IMR-90 (cell line): ENCODE results near the gene ADAMTS9. TPM values are rescaled to one million over a fixed set of nuclear protein-coding genes. Genes with fewer than 3 reads are reported as not detected.

Experiments used
- ATAC-seq: fragments of 200-7000 bp; cut with Tn5 transposase; 2 replicates; pipeline ENCODE4 v1.9.1; 2020; ENCODE audit warnings: low read depth, mild to moderate bottlenecking, moderate library complexity
- BruUV-seq: library from RNA; stranded (reverse); fragments of 400-500 nt; replicated peaks from 2 replicates; lab custom pipeline; 2021; lab: Mats Ljungman, UMichigan
- CTCF ChIA-PET: fragments of 300-600 bp; formaldehyde crosslinking; extraction: SDS; loops from one replicate; lab custom pipeline; 2021; ENCODE audit warnings: antibody characterized with exemption; lab: Yijun Ruan, JAX
- POLR2A ChIA-PET: fragments of 300-600 bp; sonication (Branson Sonifier 250); formaldehyde crosslinking; loops from one replicate; lab custom pipeline; 2022; ENCODE audit warnings: antibody characterized with exemption; ENCODE audit not compliant: unreplicated experiment; lab: Charles Lee
- DNase-seq: peaks from one replicate; pipeline ENCODE4 v3.0.0; 2013
- H2AFZ ChIP-seq: replicated peaks from 2 replicates; pipeline ENCODE3; 2013; ENCODE audit warnings: low read length, mild to moderate bottlenecking; ENCODE audit not compliant: poor library complexity
- H2AK5ac ChIP-seq: 2 replicates; pipeline ENCODE4 v1.6.1; 2013; ENCODE audit warnings: low read depth, low read length, inconsistent platforms
- H2AK9ac ChIP-seq: replicated peaks from 2 replicates; pipeline ENCODE3; 2013; ENCODE audit warnings: mild to moderate bottlenecking, low read depth, low read length, moderate library complexity; ENCODE audit not compliant: poor library complexity
- H2BK120ac ChIP-seq: 2 replicates; pipeline ENCODE4 v1.6.1; 2013; ENCODE audit warnings: low read depth, low read length, inconsistent platforms
- H2BK15ac ChIP-seq: 3 replicates; pipeline ENCODE4 v1.6.1; 2013; ENCODE audit warnings: low read depth, low read length, inconsistent platforms
- H2BK20ac ChIP-seq: 2 replicates; pipeline ENCODE4 v1.6.1; 2013; ENCODE audit warnings: low read depth, mild to moderate bottlenecking, inconsistent platforms, low read length, moderate library complexity
- H2BK5ac ChIP-seq: 2 replicates; pipeline ENCODE4 v1.6.1; 2013; ENCODE audit warnings: mild to moderate bottlenecking, low read depth, low read length, inconsistent platforms; ENCODE audit not compliant: poor library complexity, severe bottlenecking
- H3K14ac ChIP-seq: replicated peaks from 2 replicates; pipeline ENCODE4 v1.6.1; 2013; ENCODE audit warnings: low read depth, low read length, inconsistent platforms
- H3K18ac ChIP-seq: 2 replicates; pipeline ENCODE4 v1.6.1; 2013; ENCODE audit warnings: low read depth, low read length, control low read depth
- H3K23ac ChIP-seq: 2 replicates; pipeline ENCODE4 v1.6.1; 2013; ENCODE audit warnings: low read depth, low read length, inconsistent platforms
- H3K27ac ChIP-seq: 2 replicates; pipeline ENCODE4 v1.5.1; 2013; ENCODE audit warnings: mild to moderate bottlenecking, control low read depth, low read length; ENCODE audit not compliant: insufficient read depth
- H3K27me3 ChIP-seq: 2 replicates; pipeline ENCODE4 v1.6.1; 2013; ENCODE audit warnings: low read length; ENCODE audit not compliant: control insufficient read depth, insufficient read depth
- H3K36me3 ChIP-seq: 2 replicates; pipeline ENCODE4 v1.6.1; 2013; ENCODE audit warnings: low read length, mixed read lengths; ENCODE audit not compliant: control insufficient read depth, insufficient read depth
- H3K4ac ChIP-seq: 2 replicates; pipeline ENCODE4 v1.6.1; 2013; ENCODE audit warnings: low read depth, low read length, inconsistent platforms
- H3K4me1 ChIP-seq: 2 replicates; pipeline ENCODE4 v1.6.1; 2013; ENCODE audit warnings: low read length, mixed read lengths; ENCODE audit not compliant: control insufficient read depth, insufficient read depth
- H3K4me2 ChIP-seq: 2 replicates; pipeline ENCODE4 v1.6.1; 2013; ENCODE audit warnings: low read depth, mild to moderate bottlenecking, control low read depth, low read length, moderate library complexity
- H3K4me3 ChIP-seq: 2 replicates; pipeline ENCODE4 v1.5.1; 2013; ENCODE audit warnings: low read depth, mild to moderate bottlenecking, control low read depth, low read length, moderate library complexity; ENCODE audit not compliant: insufficient read depth
- H3K56ac ChIP-seq: 2 replicates; pipeline ENCODE4 v1.6.1; 2013; ENCODE audit warnings: low read length, inconsistent platforms; ENCODE audit not compliant: insufficient read depth; ENCODE audit errors: extremely low read depth
- H3K79me1 ChIP-seq, 2 experiments: 2 replicates each; pipeline ENCODE4 v1.6.1; 2013; ENCODE audit warnings: low read length in 2 of 2, inconsistent platforms in 1 of 2, low read depth in 1 of 2
- H3K9ac ChIP-seq: 2 replicates; pipeline ENCODE4 v1.6.1; 2013; ENCODE audit warnings: low read depth, low read length, control low read depth
- H3K9me1 ChIP-seq: 2 replicates; pipeline ENCODE4 v1.6.1; 2013; ENCODE audit warnings: low read length, inconsistent platforms; ENCODE audit not compliant: insufficient read depth
- H3K9me3 ChIP-seq: 2 replicates; pipeline ENCODE4 v1.6.1; 2013; ENCODE audit warnings: low read length; ENCODE audit not compliant: control insufficient read depth, insufficient read depth
- H4K20me1 ChIP-seq: 2 replicates; pipeline ENCODE4 v1.6.1; 2013; ENCODE audit warnings: low read length, inconsistent platforms; ENCODE audit not compliant: insufficient read depth
- H4K5ac ChIP-seq: 2 replicates; pipeline ENCODE4 v1.6.1; 2013; ENCODE audit warnings: mild to moderate bottlenecking, low read depth, low read length, control low read depth
- H4K8ac ChIP-seq, 2 experiments: 2 replicates each; pipeline ENCODE4 v1.6.1; 2013; ENCODE audit warnings: low read depth in 2 of 2, low read length in 2 of 2, control low read depth in 1 of 2, inconsistent platforms in 1 of 2
- H4K91ac ChIP-seq: 2 replicates; pipeline ENCODE4 v1.6.1; 2013; ENCODE audit warnings: low read depth, low read length, inconsistent platforms; ENCODE audit not compliant: insufficient read depth
- BHLHE40 ChIP-seq: fragments of 150-350 bp; IDR thresholded peaks from 2 replicates; pipeline ENCODE4 v1.6.1; 2016; ENCODE audit warnings: mild to moderate bottlenecking, low read depth, low read length
- CEBPB ChIP-seq: IDR thresholded peaks from 2 replicates; pipeline ENCODE4 v1.6.1; 2012; ENCODE audit warnings: low read depth, low read length, improper control_type of control experiment
- CHD1 ChIP-seq: IDR thresholded peaks from 2 replicates; pipeline ENCODE4 v1.6.1; 2012; ENCODE audit warnings: low read depth, low read length, improper control_type of control experiment
- CTCF ChIP-seq: conservative IDR thresholded peaks from 2 replicates; pipeline ENCODE4 v1.5.1; 2012; ENCODE audit warnings: mild to moderate bottlenecking, low read depth, low read length, improper control_type of control experiment
- ELK1 ChIP-seq: fragments of 150-350 bp; IDR thresholded peaks from 2 replicates; pipeline ENCODE4 v1.6.1; 2016; ENCODE audit warnings: low read depth, mild to moderate bottlenecking, low read length, moderate library complexity, borderline replicate concordance
- FOS ChIP-seq: fragments of 150-350 bp; IDR thresholded peaks from 2 replicates; pipeline ENCODE4 v1.6.1; 2016; ENCODE audit warnings: low read depth, low read length
- MAFK ChIP-seq: IDR thresholded peaks from 2 replicates; pipeline ENCODE4 v1.6.1; 2012; ENCODE audit warnings: low read depth, low read length, improper control_type of control experiment
- MAZ ChIP-seq: IDR thresholded peaks from 2 replicates; pipeline ENCODE4 v1.6.1; 2012; ENCODE audit warnings: low read depth, mild to moderate bottlenecking, low read length, improper control_type of control experiment, moderate library complexity, borderline replicate concordance
- MXI1 ChIP-seq: IDR thresholded peaks from 2 replicates; pipeline ENCODE4 v1.6.1; 2012; ENCODE audit warnings: low read depth, mild to moderate bottlenecking, low read length, moderate library complexity, borderline replicate concordance
- NFE2L2 ChIP-seq: fragments of 150-350 bp; IDR thresholded peaks from 2 replicates; pipeline ENCODE4 v1.6.1; 2016; ENCODE audit warnings: low read depth, mild to moderate bottlenecking, low read length
- POLR2A ChIP-seq: IDR thresholded peaks from 2 replicates; pipeline ENCODE4 v1.6.1; 2012; ENCODE audit warnings: mild to moderate bottlenecking, low read depth, low read length
- RAD21 ChIP-seq: IDR thresholded peaks from 2 replicates; pipeline ENCODE4 v1.6.1; 2012; ENCODE audit warnings: low read length, improper control_type of control experiment
- RCOR1 ChIP-seq: IDR thresholded peaks from 2 replicates; pipeline ENCODE4 v1.6.1; 2012; ENCODE audit warnings: mild to moderate bottlenecking, low read length, improper control_type of control experiment; ENCODE audit not compliant: insufficient replicate concordance
- SMC3 ChIP-seq: fragments of 150-350 bp; IDR thresholded peaks from 2 replicates; pipeline ENCODE4 v1.6.1; 2016; ENCODE audit warnings: low read depth, mild to moderate bottlenecking, antibody characterized with exemption, low read length, moderate library complexity
- WGBS, 2 experiments: methylation state at CpG; one replicate each; pipeline versions ENCODE4 v1.1.5 to v1.1.7; 2013; ENCODE audit warnings: missing lambda C conversion rate in 2 of 2; ENCODE audit not compliant: insufficient read length in 1 of 2; ENCODE audit errors: extremely low coverage in 2 of 2; 5-methylcytosine and 5-hydroxymethylcytosine counted together
- dilution Hi-C: fragments of 300-500 bp; cut with HindIII; formaldehyde crosslinking; loops from one replicate; pipeline ENCODE4 v1.14.3; 2018; ENCODE audit warnings: low sequenced_read_pairs; ENCODE audit not compliant: unreplicated experiment
- in situ Hi-C: fragments of 300-500 bp; cut with MboI; formaldehyde crosslinking; loops from 3 replicates; pipeline ENCODE4 v1.14.3; 2019; ENCODE audit warnings: low sequenced_read_pairs, inconsistent platforms, mixed read lengths
- intact Hi-C: fragments of 100-400 bp; cut with micrococcal nuclease; formaldehyde crosslinking; loops from 2 replicates; pipeline ENCODE4 v1.10.0; 2022
- polyA plus RNA-seq, 3 experiments: library from polyadenylated mRNA; depleted of rRNA; stranded (reverse); fragments of >200 nt; gene quantifications; 2 replicates each; pipeline ENCODE4 v1.2.3, GENCODE V29; 2012; ENCODE audit warnings: low replicate concordance in 1 of 3
- total RNA-seq: library from RNA; depleted of rRNA; stranded (reverse); fragments of >200 nt; gene quantifications from 2 replicates; pipeline ENCODE4 v1.2.3, GENCODE V29; 2012
- TF ChIP-seq, protein P1 (sequence below): fragments of 150-350 bp; IDR thresholded peaks from 2 replicates; pipeline ENCODE4 v1.6.1; 2017; ENCODE audit warnings: mild to moderate bottlenecking, antibody characterized with exemption, low read length, low read depth

ADAMTS9 gene
- total and polyA plus RNA-seq, 2 of the 4 experiments (the other 2 are of a cell fraction) = 0.55 to 1.1 TPM

DNA sequence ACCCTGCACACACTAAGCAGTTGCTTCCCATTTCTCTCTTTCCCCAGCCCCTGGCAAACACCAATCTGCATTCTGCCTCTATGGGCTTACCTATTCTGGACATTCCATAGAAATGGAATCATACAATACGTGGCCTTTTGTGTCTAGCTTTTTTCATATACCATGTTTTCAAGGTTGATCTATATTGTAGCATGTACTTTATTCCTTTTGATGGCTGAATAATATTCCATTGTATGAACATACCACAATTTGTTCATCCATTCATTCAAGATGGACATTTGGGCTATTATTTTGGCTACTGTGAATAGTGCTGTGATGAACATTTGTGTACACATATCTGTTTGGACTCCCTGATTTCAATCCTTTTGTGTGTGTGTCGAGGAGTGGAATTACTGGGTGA, 18.1 kb upstream of the ADAMTS9 start:
- Histone ChIP-seq H4K5ac (no peak overlapping the region), H2AK9ac (no peak overlapping the region), H3K4me2 (no peak overlapping the region), H3K56ac (no peak overlapping the region), H3K23ac (no peak overlapping the region), H2BK15ac (no peak overlapping the region), H2BK120ac (no peak overlapping the region), H4K20me1 (no peaks in the 10 kb centered on the region), H3K36me3 (no peaks in the 10 kb centered on the region), H3K4me1 (no peaks in the 10 kb centered on the region), H4K8ac (no peak overlapping the region), H3K4ac (no peak overlapping the region), H3K9me3 (no peaks in the 10 kb centered on the region), H3K27me3 (no peaks in the 10 kb centered on the region), H3K9me1 (no peaks in the 10 kb centered on the region), H3K4me3 (no peak overlapping the region), H2BK5ac (no peak overlapping the region), H3K79me1 (no peaks in the 10 kb centered on the region; a peak in 1 of 4 replicates), H3K27ac (no peak overlapping the region), H3K9ac (no peak overlapping the region), H2AK5ac (no peak overlapping the region), H2AFZ (no peak overlapping the region), H3K18ac (no peak overlapping the region), H4K91ac (no peak overlapping the region), H3K14ac (no peak overlapping the region), H2BK20ac (no peak overlapping the region)
- ATAC-seq = no peak
- intact Hi-C loops (no loop called here), in situ Hi-C loops (no loop called here), dilution Hi-C loops (no loop called here)
- WGBS, 2 experiments = no CpG with 5 or more reads among the region's 2 CpGs
- CTCF ChIA-PET = no interaction called here
- no TSS peak for BruUV-seq
- POLR2A ChIA-PET = no interaction called here
- TF ChIP-seq ELK1 (no peak), CEBPB (no peak), POLR2A (no peak), NFE2L2 (no peak), MXI1 (no peak), MAFK (no peak), CTCF (no peak), MAZ (no peak), SMC3 (no peak), FOS (no peak), RCOR1 (no peak), CHD1 (no peak), RAD21 (no peak), BHLHE40 (no peak)
- TF ChIP-seq, protein P1, sequence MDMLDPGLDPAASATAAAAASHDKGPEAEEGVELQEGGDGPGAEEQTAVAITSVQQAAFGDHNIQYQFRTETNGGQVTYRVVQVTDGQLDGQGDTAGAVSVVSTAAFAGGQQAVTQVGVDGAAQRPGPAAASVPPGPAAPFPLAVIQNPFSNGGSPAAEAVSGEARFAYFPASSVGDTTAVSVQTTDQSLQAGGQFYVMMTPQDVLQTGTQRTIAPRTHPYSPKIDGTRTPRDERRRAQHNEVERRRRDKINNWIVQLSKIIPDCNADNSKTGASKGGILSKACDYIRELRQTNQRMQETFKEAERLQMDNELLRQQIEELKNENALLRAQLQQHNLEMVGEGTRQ = no peak
- DNase-seq = no peak
